H9 (cell line): Measurements from ENCODE around the gene ITGA11. TPM values are rescaled to one million over a fixed set of nuclear protein-coding genes. Genes with fewer than 3 reads are reported as not detected.

Experiments
- DNase-seq: peaks from one replicate; pipeline ENCODE4 v3.0.0-alpha.2; 2017
- H2AFZ ChIP-seq: one replicate; pipeline ENCODE4 v1.6.1; 2013; ENCODE audit warnings: mild to moderate bottlenecking, low read length, control low read depth, moderate library complexity
- H2AK5ac ChIP-seq: 2 replicates; pipeline ENCODE4 v1.6.1; 2013; ENCODE audit warnings: low read length, control low read depth, mixed read lengths; ENCODE audit not compliant: insufficient read length
- H2BK120ac ChIP-seq: one replicate; pipeline ENCODE4 v1.6.1; 2013; ENCODE audit warnings: low read depth, mild to moderate bottlenecking, low read length, control low read depth, inconsistent platforms; ENCODE audit not compliant: poor library complexity, severe bottlenecking
- H2BK12ac ChIP-seq: 2 replicates; pipeline ENCODE4 v1.6.1; 2013; ENCODE audit warnings: low read length, control low read depth, mixed read lengths, low read depth; ENCODE audit not compliant: insufficient read length
- H2BK15ac ChIP-seq: 2 replicates; pipeline ENCODE4 v1.6.1; 2013; ENCODE audit warnings: low read depth, low read length, control low read depth
- H2BK20ac ChIP-seq: one replicate; pipeline ENCODE4 v1.6.1; 2013; ENCODE audit warnings: low read depth, mild to moderate bottlenecking, low read length, control low read depth, inconsistent platforms; ENCODE audit not compliant: poor library complexity, severe bottlenecking
- H2BK5ac ChIP-seq: 2 replicates; pipeline ENCODE4 v1.6.1; 2013; ENCODE audit warnings: low read length, control low read depth, mixed read lengths; ENCODE audit not compliant: insufficient read length
- H3K14ac ChIP-seq: 2 replicates; pipeline ENCODE4 v1.6.1; 2013; ENCODE audit warnings: low read length, control low read depth; ENCODE audit not compliant: insufficient read depth
- H3K18ac ChIP-seq: 2 replicates; pipeline ENCODE4 v1.6.1; 2013; ENCODE audit warnings: low read depth, mild to moderate bottlenecking, mixed read lengths, low read length, control low read depth; ENCODE audit not compliant: insufficient read length
- H3K23ac ChIP-seq: 2 replicates; pipeline ENCODE4 v1.6.1; 2013; ENCODE audit warnings: low read length, control low read depth, mixed read lengths, low read depth; ENCODE audit not compliant: insufficient read length
- H3K23me2 ChIP-seq: 2 replicates; pipeline ENCODE4 v1.6.1; 2013; ENCODE audit warnings: low read depth, mild to moderate bottlenecking, mixed read lengths, low read length, control low read depth; ENCODE audit not compliant: insufficient read length, poor library complexity, severe bottlenecking
- H3K27ac ChIP-seq: 2 replicates; pipeline ENCODE4 v1.5.1; 2013; ENCODE audit warnings: low read length, control low read depth, mixed read lengths, low read depth; ENCODE audit not compliant: insufficient read length
- H3K27me3 ChIP-seq: 2 replicates; pipeline ENCODE4 v1.6.1; 2013; ENCODE audit warnings: low read length, control low read depth, inconsistent platforms; ENCODE audit not compliant: insufficient read depth
- H3K4ac ChIP-seq: 2 replicates; pipeline ENCODE4 v1.6.1; 2013; ENCODE audit warnings: low read depth, mild to moderate bottlenecking, control low read depth, inconsistent platforms, low read length, moderate library complexity
- H3K4me1 ChIP-seq: 2 replicates; pipeline ENCODE4 v1.6.1; 2013; ENCODE audit warnings: low read length, control low read depth, inconsistent platforms; ENCODE audit not compliant: insufficient read depth
- H3K4me2 ChIP-seq: 2 replicates; pipeline ENCODE4 v1.6.1; 2013; ENCODE audit warnings: low read length, control low read depth, mixed read lengths; ENCODE audit not compliant: insufficient read length, insufficient read depth
- H3K56ac ChIP-seq: 2 replicates; pipeline ENCODE4 v1.6.1; 2013; ENCODE audit warnings: low read depth, mild to moderate bottlenecking, mixed read lengths, low read length, control low read depth; ENCODE audit not compliant: insufficient read length
- H3K79me1 ChIP-seq: 2 replicates; pipeline ENCODE4 v1.6.1; 2013; ENCODE audit warnings: low read depth, mild to moderate bottlenecking, moderate library complexity, low read length, control low read depth, inconsistent platforms; ENCODE audit not compliant: insufficient read depth, poor library complexity, severe bottlenecking
- H3K79me2 ChIP-seq: 2 replicates; pipeline ENCODE4 v1.6.1; 2013; ENCODE audit warnings: low read length, control low read depth, inconsistent platforms; ENCODE audit not compliant: insufficient read depth
- H3K9ac ChIP-seq: 2 replicates; pipeline ENCODE4 v1.6.1; 2013; ENCODE audit warnings: low read length, control low read depth, mixed read lengths; ENCODE audit not compliant: insufficient read length; ENCODE audit errors: extremely low read depth
- H3K9me3 ChIP-seq: one replicate; pipeline ENCODE4 v1.6.1; 2013; ENCODE audit warnings: low read depth, low read length, inconsistent platforms; ENCODE audit not compliant: control insufficient read depth
- H3T11ph ChIP-seq: one replicate; pipeline ENCODE4 v1.6.1; 2013; ENCODE audit warnings: mild to moderate bottlenecking, low read length, control low read depth, inconsistent platforms
- H4K20me1 ChIP-seq: one replicate; pipeline ENCODE4 v1.6.1; 2013; ENCODE audit not compliant: control insufficient read depth, insufficient read length, insufficient read depth
- H4K5ac ChIP-seq: 2 replicates; pipeline ENCODE4 v1.6.1; 2013; ENCODE audit warnings: low read depth, mild to moderate bottlenecking, mixed read lengths, low read length, control low read depth; ENCODE audit not compliant: insufficient read length
- H4K8ac ChIP-seq: replicated peaks from 2 replicates; pipeline ENCODE4 v1.6.1; 2013; ENCODE audit warnings: low read length, control low read depth, mixed read lengths, low read depth; ENCODE audit not compliant: insufficient read length
- H4K91ac ChIP-seq: 2 replicates; pipeline ENCODE4 v1.6.1; 2013; ENCODE audit warnings: low read depth, mild to moderate bottlenecking, moderate library complexity, mixed read lengths, low read length, control low read depth; ENCODE audit not compliant: insufficient read length
- H3K27ac Mint-ChIP-seq, 3 experiments: 2 replicates in 2 of 3; 3 replicates in 1 of 3; pipeline ENCODE4 v1.8.0; 2020 to 2021; ENCODE audit warnings: mixed read lengths in 3 of 3, mild to moderate bottlenecking in 1 of 3, moderate library complexity in 1 of 3
- H3K27me3 Mint-ChIP-seq: 2 replicates; pipeline ENCODE4 v1.8.0; 2021; ENCODE audit warnings: low read depth, mild to moderate bottlenecking, moderate library complexity, mixed read lengths
- H3K36me3 Mint-ChIP-seq, 3 experiments: 2 replicates in 2 of 3; 3 replicates in 1 of 3; pipeline ENCODE4 v1.8.0; 2020 to 2021; ENCODE audit warnings: low read depth in 3 of 3, mixed read lengths in 3 of 3; ENCODE audit not compliant: insufficient read depth in 1 of 3
- H3K4me1 Mint-ChIP-seq, 2 experiments: 2 replicates each; pipeline ENCODE4 v1.8.0; 2020; ENCODE audit warnings: mixed read lengths in 2 of 2
- H3K4me3 Mint-ChIP-seq, 2 experiments: 2 replicates in 1 of 2; 3 replicates in 1 of 2; pipeline ENCODE4 v1.8.0; 2020 to 2021; ENCODE audit warnings: mild to moderate bottlenecking in 2 of 2, mixed read lengths in 2 of 2, moderate library complexity in 1 of 2
- H3K9me3 Mint-ChIP-seq, 2 experiments: 2 replicates in 1 of 2; 3 replicates in 1 of 2; pipeline ENCODE4 v1.8.0; 2020; ENCODE audit warnings: mild to moderate bottlenecking in 2 of 2, mixed read lengths in 2 of 2, moderate library complexity in 1 of 2
- CTCF ChIP-seq: fragments of 200-600 bp; sonication (generic); conservative IDR thresholded peaks from 3 replicates; pipeline ENCODE4 v1.8.0; 2021; ENCODE audit warnings: antibody characterized with exemption, mild to moderate bottlenecking
- WGBS: extraction: QIAGEN DNeasy Blood & Tissue Kit; methylation state at CpG from one replicate; pipeline ENCODE4 v1.1.7; 2013; ENCODE audit warnings: missing lambda C conversion rate, low lambda C conversion rate, mixed read lengths; ENCODE audit not compliant: insufficient read length; ENCODE audit errors: extremely low coverage; 5-methylcytosine and 5-hydroxymethylcytosine counted together
- total RNA-seq: library from RNA; stranded (reverse); gene quantifications from 2 replicates; pipeline ENCODE4 v1.2.1, GENCODE V29; 2021

ITGA11 gene
- total RNA-seq, 1 experiment from 2014 or later = 0.07 TPM

GRCh38 chr15:68424754-68425390 lies 7.1 kb downstream of the ITGA11 start:
- H3K79me2 ChIP-seq = no peaks in the 10 kb centered on the region
- no peak overlapping the region for H4K5ac ChIP-seq
- no peak overlapping the region for H3K23ac ChIP-seq
- no CpG with 5 or more reads among the region's 7 CpGs for WGBS
- H3K27me3 ChIP-seq = peaks cover 5% of the 10 kb centered on the region; the same call in 1 of the 2 replicates
- Mint-ChIP-seq H3K36me3 (no peaks in the 10 kb centered on the region), H3K4me1 (peaks cover 14 to 23% of the 10 kb centered on the region in 2 experiments), H3K27ac (peak overlapping the region in 1 of 3 experiments; percentile 23; a peak in 1 of 7 replicates), H3K4me3 (no peak overlapping the region), H3K27me3 (peaks cover 45% of the 10 kb centered on the region), H3K9me3 (no peaks in the 10 kb centered on the region)
- no peak overlapping the region for H2BK5ac ChIP-seq
- no peak overlapping the region for H2BK20ac ChIP-seq
- H2BK120ac ChIP-seq = no peak overlapping the region
- no peak overlapping the region for H3K18ac ChIP-seq
- H3K4me2 ChIP-seq = no peak overlapping the region
- no peak overlapping the region for H2BK12ac ChIP-seq
- no peak overlapping the region for H3K9ac ChIP-seq
- no peak overlapping the region for H2AK5ac ChIP-seq
- H2BK15ac ChIP-seq = no peak overlapping the region
- peaks cover 5% of the 10 kb centered on the region; the same call in 1 of the 2 replicates for H3K4me1 ChIP-seq
- no peaks in the 10 kb centered on the region for H4K20me1 ChIP-seq
- no peaks in the 10 kb centered on the region for H3K9me3 ChIP-seq
- no peak for DNase-seq
- no peak overlapping the region for H4K8ac ChIP-seq
- H3K23me2 ChIP-seq = no peaks in the 10 kb centered on the region
- no peak overlapping the region for H3T11ph ChIP-seq
- H3K79me1 ChIP-seq = no peaks in the 10 kb centered on the region
- no peak overlapping the region for H3K27ac ChIP-seq
- H3K4ac ChIP-seq = no peak overlapping the region
- no peak overlapping the region for H3K56ac ChIP-seq
- H2AFZ ChIP-seq = no peak overlapping the region
- no peak overlapping the region for H4K91ac ChIP-seq
- H3K14ac ChIP-seq = no peak overlapping the region
- TF ChIP-seq CTCF = no peak
